Spleen (tissue), 7 donors: ENCODE data around the gene TEKT3.

Source experiments
- POLR2AphosphoS5 ChIP-seq, 3 donors: sonication (generic); formaldehyde crosslinking; IDR thresholded peaks; one replicate each; pipeline ENCODE4 v1.5.1; 2017; ENCODE audit warnings: antibody characterized with exemption in 3 of 3
- TF ChIP-seq, protein P1 (sequence below), 11 experiments: fragments of 200-600 bp in 7 of 11; fragments of 450-650 bp in 4 of 11; sonication (generic) in 4 of 11; IDR thresholded peaks in 8 of 11; conservative IDR thresholded peaks in 3 of 11; 1 replicate in 7 of 11; 2 replicates in 4 of 11; pipeline versions ENCODE4 v1.4.0 to v1.8.0; 2016 to 2021; ENCODE audit warnings: antibody characterized with exemption in 11 of 11, inconsistent platforms in 4 of 11, mild to moderate bottlenecking in 1 of 11
- donor health status: DM: no; HTN: no; CAD: no; lungs with moderate emphysema.
- donor health status: DM: no; HTN: no; CAD: no.
- donor health status: DM: no; HTN: no; CAD: no.

DNA sequence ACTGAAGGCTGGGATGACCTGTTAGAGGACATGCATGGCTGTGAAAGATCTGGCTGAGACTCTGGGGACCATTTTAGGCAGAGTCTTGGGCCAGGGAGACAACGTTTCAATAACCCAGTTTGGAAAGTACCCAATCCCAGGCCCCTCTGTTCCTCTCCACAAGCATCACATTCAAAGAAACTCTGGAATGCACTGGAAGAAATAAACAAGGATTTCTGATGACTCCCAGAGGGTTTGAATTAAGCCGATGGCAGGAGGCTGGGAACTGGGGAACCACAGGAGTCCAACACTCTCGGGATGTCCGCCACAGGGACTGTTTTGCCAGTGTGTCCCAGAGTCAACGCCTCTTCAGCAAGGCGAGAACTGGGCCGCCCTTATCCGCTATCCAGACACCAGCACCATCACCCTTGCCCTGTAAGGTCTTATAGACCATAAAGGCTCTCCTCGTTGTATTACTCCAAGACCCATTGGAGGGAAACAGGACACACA is 79.6 kb downstream of the TEKT3 start:
- TF ChIP-seq, protein P1, sequence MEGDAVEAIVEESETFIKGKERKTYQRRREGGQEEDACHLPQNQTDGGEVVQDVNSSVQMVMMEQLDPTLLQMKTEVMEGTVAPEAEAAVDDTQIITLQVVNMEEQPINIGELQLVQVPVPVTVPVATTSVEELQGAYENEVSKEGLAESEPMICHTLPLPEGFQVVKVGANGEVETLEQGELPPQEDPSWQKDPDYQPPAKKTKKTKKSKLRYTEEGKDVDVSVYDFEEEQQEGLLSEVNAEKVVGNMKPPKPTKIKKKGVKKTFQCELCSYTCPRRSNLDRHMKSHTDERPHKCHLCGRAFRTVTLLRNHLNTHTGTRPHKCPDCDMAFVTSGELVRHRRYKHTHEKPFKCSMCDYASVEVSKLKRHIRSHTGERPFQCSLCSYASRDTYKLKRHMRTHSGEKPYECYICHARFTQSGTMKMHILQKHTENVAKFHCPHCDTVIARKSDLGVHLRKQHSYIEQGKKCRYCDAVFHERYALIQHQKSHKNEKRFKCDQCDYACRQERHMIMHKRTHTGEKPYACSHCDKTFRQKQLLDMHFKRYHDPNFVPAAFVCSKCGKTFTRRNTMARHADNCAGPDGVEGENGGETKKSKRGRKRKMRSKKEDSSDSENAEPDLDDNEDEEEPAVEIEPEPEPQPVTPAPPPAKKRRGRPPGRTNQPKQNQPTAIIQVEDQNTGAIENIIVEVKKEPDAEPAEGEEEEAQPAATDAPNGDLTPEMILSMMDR (IDR thresholded peaks at IDR 0.05 in 8 of 11, conservative IDR thresholded peaks at IDR 0.05 in 3 of 11) = no peak
- no peak for TF ChIP-seq POLR2AphosphoS5 (IDR thresholded peaks at IDR 0.05)
